ENCODE data around the gene FRMD4A.
"Not testable (repeated sequence)": the region's sequence is repeated elsewhere in the genome, so short reads cannot be mapped to it uniquely, and the experiment has no call there.

Gene FRMD4A

GRCh38 chr10:13767676-13768178 is 563.0 kb downstream of the FRMD4A start:
- DNase-seq: no peak

DNA sequence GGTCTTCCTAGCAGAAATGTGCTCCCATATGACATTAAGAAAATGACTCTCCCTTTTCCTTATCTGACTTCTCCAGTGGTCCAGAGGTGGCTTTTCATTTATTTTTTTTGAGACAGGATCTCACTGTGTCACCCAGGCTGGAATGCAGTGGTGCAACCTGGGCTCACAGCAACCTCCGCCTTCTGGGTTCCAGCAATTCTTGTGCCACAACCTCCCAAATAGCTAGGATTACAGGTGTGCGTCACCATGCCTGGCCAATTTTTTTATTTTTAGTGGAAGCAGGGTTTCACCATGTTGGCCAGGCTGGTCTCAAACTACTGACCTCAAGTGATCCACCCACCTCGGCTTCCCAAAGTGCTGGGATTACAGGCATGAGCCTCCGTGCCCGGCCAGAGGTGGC is 563.6 kb downstream of the FRMD4A start:
- DNase-seq: not testable (repeated sequence)

GRCh38 chr10:13765641-13766341 is 564.9 kb downstream of the FRMD4A start:
- DNase-seq: no peak

- no peak for DNase-seq
Observed at GRCh38 chr10:13761490-13762091, 569.1 kb downstream of the FRMD4A start.

- DNase-seq: no peak
Observed at GRCh38 chr10:13759168-13759567, 571.6 kb downstream of the FRMD4A start.

DNA sequence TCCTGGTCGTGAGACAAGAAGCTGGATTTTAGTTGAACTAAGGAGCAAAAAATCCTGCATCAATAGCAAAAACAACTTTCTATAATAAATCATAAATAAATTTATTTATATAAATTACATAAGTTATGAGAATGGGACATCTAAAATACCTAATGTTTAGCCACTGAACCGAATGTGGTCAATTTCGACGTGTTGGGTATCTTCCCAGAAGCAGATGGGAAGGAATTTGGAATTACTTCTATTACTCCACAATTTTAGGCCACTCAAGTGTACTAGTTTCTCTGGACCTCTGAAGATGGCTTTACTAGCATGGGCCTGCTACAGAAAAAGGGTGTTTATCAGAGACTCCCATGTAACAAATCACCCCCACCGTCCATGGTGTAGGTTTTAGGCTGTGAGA is 572.0 kb downstream of the FRMD4A start:
- DNase-seq: no peak

DNA sequence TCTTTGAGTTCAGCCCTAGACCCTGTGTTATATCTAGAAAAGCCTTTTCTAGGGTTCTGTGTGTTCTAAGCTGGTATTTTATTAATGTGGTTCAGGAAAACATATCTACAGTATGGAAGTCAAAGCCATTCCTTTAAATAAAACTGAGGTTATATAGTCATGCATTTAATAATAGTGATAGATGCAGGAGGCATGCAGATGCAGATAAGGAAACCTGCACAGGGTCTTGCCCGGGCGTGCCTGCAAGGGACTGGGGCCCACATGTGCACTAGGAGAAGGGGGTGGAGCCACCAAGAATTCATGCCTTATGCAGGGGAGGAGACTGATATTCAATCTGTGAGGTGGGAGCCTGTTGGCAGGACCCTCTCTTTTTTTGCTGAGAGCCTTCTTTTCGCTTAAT is 572.4 kb downstream of the FRMD4A start:
- no peak for DNase-seq

GRCh38 chr10:13754277-13754676 is 576.4 kb downstream of the FRMD4A start:
- DNase-seq: no peak

- DNase-seq: no peak
Observed at GRCh38 chr10:13751191-13751764, 579.4 kb downstream of the FRMD4A start.

GRCh38 chr10:13750299-13751190 is 580.2 kb downstream of the FRMD4A start:
- no peak for DNase-seq

GRCh38 chr10:13745271-13745670 is 585.5 kb downstream of the FRMD4A start:
- no peak for DNase-seq

GRCh38 chr10:13743963-13744362 is 586.8 kb downstream of the FRMD4A start:
- DNase-seq: no peak

- DNase-seq: no peak
Observed at GRCh38 chr10:13743101-13743693, 587.5 kb downstream of the FRMD4A start.

DNA sequence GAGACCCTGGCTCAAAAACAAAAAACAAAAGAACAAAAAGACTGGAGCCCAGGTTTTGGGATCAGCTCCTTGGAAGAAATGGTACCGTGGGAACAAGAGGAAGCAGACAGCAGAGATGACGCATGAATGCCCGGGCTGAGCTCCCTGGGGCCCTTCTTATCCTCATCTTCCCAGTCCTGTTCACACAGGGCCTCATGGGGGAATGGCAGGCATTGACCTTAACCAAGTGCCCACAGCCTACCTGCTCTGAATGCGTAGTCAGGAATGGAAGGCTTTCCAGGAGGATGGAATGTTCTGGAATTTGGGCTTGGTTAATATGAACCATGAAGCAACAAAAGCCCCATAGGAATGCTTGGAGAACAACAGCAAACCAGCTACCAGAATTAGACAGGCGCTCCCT is 589.3 kb downstream of the FRMD4A start:
- DNase-seq: no peak

GRCh38 chr10:13740461-13740860 is 590.3 kb downstream of the FRMD4A start:
- DNase-seq: no peak

GRCh38 chr10:13739183-13739582 is 591.5 kb downstream of the FRMD4A start:
- DNase-seq: no peak

GRCh38 chr10:13736506-13736905 is 594.2 kb downstream of the FRMD4A start:
- no peak for DNase-seq

DNA sequence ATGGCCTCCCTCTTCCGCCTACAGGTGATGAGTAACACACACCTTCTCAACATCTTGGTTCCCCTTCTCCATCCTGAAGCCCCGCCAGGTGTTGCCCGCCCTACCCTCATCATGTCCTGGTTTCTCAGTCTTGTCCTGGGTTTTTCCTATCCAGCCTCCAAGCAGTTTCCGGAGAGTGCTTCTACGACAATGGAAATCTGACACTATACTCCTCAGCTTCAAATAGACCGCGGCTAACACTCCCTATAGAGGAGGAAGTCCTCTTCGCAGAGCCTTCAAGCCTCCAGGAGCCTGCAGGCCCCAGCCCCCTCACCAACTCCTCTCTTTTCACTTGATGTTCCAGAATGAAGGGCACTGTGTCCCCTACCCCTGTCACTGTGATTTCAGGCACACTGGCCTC is 596.6 kb downstream of the FRMD4A start:
- DNase-seq: no peak

GRCh38 chr10:13733071-13733470 is 597.7 kb downstream of the FRMD4A start:
- DNase-seq: no peak

DNA sequence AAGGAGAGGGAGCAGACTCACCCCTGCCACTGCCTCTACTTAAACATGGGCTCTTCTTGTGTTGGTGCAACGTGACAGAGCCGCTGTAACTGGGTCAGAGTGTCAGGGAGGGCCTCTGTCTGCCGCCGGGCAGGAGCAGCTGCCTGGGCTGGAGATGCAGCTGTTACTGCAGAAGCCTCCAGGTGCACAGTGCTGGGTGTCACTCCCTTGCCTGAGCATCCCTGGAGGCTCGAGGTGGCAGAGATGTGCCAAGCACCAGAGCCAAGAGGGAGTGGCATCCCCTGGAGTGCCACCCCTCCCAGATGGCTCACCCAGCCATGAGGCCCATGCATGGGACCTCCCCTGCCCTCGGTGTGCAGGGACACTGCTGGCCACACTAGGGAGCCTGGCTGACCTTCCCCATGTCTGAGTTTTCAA is 598.3 kb downstream of the FRMD4A start:
- no peak for DNase-seq

- no peak for DNase-seq
Observed at GRCh38 chr10:13731799-13732198, 598.9 kb downstream of the FRMD4A start.

DNA sequence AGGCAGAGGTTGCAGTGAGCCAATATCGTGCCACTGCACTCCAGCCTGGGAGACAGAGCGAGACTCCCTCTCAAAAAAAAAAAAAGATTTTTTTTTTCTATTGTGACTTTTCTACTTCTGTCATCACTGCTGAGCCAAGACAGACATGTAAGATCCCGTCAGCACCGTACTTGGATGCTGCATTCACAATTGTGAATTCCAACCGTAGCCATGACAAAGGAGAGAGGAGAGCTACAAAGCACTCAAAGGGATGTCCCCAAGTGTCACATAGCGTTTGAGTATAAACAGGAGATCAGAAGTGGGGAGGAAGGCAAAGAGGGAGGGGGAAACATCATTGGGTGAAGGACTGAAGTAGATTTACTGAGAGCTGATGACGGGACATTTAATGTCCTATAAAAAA is 599.8 kb downstream of the FRMD4A start:
- no peak for DNase-seq

GRCh38 chr10:13730306-13730652 is 600.4 kb downstream of the FRMD4A start:
- DNase-seq: no peak
